A673 (cell line): ENCODE results near the gene NSD2.

Experiments used
- CTCF ChIP-seq: fragments of 300-800, 200-600 bp; sonication (generic); conservative IDR thresholded peaks from 2 replicates; pipeline ENCODE4 v1.5.1; 2017; ENCODE audit warnings: low read depth, mild to moderate bottlenecking, antibody characterized with exemption, low read length, moderate library complexity, mixed read lengths
- EZH2 ChIP-seq: fragments of 200-600 bp; sonication (generic); IDR thresholded peaks from 2 replicates; pipeline ENCODE4 v1.6.1; 2017; ENCODE audit warnings: borderline replicate concordance, low read depth, mild to moderate bottlenecking, mixed read lengths, antibody characterized with exemption, low read length; ENCODE audit not compliant: poor library complexity, severe bottlenecking

- no peak for TF ChIP-seq CTCF
- TF ChIP-seq EZH2: no peak
These were observed 87.3 kb downstream of the NSD2 start for GRCh38 chr4:1958276-1959103.
